Omental fat pad (tissue), 4 donors: Measurements from ENCODE around the gene RNF151. TPM values are rescaled to one million over a fixed set of nuclear protein-coding genes. Genes with fewer than 3 reads are reported as not detected.

Experiments
- ATAC-seq: fragments of 150-250 bp; one replicate; pipeline ENCODE4 v1.9.1; 2016; ENCODE audit warnings: mild to moderate bottlenecking, moderate library complexity; ENCODE audit not compliant: low FRiP score
- DNase-seq: peaks from one replicate; pipeline ENCODE4 v3.0.0-alpha.2; 2019; ENCODE audit warnings: low spot score
- total RNA-seq, 4 donors: library from RNA; depleted of rRNA; stranded (reverse); fragments of >200 nt; gene quantifications; one replicate each; pipeline ENCODE4 v1.1.0, GENCODE V29; 2016
- TF ChIP-seq, protein P1 (sequence below), 3 donors: fragments of 450-650 bp; IDR thresholded peaks; one replicate each; pipeline ENCODE4 v1.5.1; 2016 to 2017; ENCODE audit warnings: antibody characterized with exemption in 3 of 3, mild to moderate bottlenecking in 3 of 3, moderate library complexity in 2 of 3

The RNF151 gene
- total RNA-seq, 4 donors from 2014 or later, result not detected

DNA sequence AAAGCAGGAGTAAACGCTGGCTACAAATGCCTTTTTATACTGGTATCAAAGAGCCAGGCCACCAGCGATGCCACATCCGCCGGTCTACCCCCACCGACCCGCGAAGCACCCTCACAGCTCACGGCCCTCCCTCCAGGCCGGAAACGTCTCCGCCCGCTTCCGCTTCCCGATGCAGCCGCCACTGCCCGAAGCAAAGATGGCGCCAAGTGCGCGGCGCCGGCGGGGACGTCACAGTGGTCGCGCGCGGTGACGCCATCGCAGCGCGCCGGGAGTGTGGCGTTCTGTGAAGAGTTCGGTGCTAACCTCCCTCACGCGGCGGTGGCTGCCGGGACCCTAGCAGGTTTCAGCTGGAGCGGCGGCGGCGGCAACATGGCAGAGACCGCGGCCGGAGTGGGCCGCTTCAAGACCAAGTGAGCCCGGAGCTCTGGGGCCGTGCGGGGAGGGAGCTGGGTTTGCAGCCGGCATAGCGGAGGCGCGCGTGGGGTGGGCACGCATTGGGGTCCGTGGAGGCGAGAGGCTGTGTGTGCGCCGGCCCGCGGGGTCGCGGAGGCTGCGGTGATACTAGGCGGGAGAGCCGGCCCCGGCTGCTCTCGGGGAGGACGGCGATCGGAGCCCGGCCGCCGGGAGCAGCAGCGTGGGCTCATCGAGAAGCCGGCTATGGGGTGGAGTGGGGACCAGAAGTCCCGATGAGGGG is 5.3 kb downstream of the RNF151 start, which contains the start of gene TBL3:
Gene TBL3 (plus strand): TSS at position 258 of the 694 bp plus-strand sequence. CDS start 112 bp downstream, at position 370.
- ATAC-seq (peak; percentile 90), DNase-seq (peak; percentile 75)
- TF ChIP-seq, protein P1, sequence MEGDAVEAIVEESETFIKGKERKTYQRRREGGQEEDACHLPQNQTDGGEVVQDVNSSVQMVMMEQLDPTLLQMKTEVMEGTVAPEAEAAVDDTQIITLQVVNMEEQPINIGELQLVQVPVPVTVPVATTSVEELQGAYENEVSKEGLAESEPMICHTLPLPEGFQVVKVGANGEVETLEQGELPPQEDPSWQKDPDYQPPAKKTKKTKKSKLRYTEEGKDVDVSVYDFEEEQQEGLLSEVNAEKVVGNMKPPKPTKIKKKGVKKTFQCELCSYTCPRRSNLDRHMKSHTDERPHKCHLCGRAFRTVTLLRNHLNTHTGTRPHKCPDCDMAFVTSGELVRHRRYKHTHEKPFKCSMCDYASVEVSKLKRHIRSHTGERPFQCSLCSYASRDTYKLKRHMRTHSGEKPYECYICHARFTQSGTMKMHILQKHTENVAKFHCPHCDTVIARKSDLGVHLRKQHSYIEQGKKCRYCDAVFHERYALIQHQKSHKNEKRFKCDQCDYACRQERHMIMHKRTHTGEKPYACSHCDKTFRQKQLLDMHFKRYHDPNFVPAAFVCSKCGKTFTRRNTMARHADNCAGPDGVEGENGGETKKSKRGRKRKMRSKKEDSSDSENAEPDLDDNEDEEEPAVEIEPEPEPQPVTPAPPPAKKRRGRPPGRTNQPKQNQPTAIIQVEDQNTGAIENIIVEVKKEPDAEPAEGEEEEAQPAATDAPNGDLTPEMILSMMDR (IDR thresholded peaks at IDR 0.05), result no peak

DNA sequence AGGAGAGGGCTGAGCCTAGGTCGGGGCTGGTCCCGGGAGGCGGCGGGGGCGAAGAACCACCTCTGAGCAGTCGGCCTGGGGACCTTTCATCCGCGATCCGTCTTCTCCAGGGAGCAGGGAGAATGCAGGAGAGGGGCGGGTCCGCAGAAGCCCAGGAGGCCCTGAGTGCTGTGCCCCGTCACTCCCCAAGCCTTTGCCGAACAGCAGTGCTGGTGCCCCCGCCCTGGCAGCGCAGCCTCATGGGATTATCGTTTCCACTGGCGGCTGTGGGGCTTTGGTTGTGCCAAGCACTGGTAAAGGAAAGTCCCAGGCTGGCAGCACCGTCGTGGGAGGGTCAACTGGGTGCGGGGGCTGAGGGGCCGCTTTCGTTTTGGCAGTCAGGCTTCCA is 5.8 kb downstream of the RNF151 start:
- no peak for ATAC-seq
- DNase-seq, result no peak
- TF ChIP-seq, protein P1 (IDR thresholded peaks at IDR 0.05), result no peak

DNA sequence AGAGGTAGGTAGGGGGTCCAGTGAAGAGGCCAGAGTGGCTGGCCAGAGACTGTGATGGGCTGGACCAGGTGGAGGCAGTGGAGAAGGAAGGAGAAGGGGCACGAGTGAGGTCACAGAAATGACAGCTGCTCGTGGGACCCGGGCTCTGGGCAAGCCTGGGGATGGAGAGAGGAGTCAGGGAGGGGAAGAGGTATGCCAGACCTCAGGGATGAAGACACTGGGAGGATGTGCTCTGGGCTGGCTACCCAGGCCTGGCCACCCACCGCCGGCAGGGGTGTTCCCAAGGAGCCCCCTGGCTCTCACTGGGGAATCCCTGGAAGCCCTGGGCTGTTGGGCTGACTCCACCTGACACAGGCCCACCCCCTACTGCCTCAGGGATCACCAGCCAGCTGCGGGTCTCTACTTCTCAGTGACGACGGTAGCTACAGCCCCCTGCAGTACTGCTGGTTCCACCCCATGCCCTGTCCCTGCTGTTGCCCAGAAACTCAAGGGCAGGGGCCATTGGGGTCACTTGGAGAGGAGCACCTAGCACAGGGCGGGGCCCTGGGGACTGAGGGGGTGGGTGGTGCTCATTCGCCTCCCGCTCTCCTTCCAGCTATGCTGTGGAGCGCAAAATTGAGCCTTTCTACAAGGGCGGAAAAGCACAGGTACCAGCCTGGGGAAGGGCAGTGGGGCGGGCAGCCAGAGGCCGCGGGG is 7.0 kb downstream of the RNF151 start:
- TF ChIP-seq, protein P1 (IDR thresholded peaks at IDR 0.05), result no peak
- ATAC-seq, result no peak
- DNase-seq, result no peak

DNA sequence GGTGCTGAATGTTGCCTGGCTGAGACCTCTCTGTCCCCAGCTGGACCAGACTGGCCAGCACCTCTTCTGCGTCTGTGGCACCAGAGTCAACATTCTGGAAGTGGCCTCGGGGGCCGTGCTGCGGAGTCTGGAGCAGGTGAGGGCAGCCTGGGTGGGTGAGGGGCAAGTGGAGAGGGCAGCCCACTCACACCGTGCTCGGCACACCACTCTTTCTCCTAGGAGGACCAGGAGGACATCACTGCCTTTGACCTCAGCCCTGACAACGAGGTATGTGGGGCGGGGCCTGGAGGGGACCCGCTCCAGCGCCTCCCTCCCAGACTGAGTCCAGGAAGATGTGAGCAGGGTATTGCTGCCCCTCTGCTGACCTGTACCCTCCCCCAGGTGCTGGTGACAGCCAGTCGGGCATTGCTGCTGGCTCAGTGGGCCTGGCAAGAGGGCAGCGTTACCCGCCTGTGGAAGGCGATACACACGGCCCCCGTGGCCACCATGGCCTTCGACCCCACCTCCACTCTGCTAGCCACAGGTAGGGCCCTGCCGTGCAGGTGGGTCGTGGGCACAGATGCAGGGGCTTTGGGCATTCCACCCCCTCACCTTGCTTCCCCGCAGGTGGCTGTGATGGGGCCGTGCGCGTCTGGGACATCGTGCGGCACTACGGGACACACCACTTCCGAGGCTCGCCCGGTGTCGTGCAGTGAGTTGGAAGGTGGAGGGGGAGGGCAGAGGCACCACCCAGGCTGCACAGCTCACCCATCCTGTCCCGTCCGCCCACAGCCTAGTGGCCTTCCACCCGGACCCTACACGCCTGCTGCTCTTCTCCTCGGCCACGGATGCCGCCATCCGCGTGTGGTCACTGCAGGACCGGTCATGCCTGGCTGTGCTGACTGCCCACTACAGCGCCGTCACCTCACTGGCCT is 7.8 kb downstream of the RNF151 start:
- DNase-seq, result no peak
- TF ChIP-seq, protein P1 (IDR thresholded peaks at IDR 0.05), result no peak
- no peak for ATAC-seq

DNA sequence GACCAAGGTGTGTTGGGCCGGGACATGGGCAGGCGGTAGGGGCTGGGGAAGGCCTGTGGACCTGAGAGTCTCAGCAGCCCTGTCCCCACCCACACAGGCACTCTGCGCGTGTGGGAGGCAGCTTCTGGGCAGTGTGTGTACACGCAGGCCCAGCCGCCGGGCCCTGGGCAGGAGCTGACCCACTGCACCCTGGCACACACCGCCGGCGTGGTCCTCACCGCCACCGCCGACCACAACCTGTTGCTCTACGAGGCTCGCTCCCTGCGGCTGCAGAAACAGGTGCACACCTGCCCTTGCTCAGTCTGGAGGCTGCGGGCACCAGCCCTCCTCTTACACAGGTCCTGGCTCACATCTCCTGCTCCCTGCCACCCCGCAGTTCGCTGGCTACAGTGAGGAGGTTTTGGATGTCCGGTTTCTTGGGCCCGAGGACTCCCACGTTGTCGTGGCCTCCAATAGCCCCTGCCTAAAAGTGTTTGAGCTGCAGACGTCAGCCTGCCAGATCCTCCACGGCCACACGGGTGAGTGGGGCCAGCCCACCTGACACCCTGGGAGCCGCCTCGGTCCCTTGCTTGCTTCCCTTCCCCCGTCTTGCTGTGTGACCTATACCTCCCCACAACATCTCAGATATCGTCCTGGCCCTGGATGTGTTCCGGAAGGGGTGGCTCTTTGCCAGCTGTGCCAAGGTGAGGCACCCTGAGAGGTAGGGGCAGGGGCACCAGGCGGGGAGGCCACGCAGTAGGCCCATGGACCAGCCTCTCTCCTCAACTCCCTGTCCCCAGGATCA is 9.0 kb downstream of the RNF151 start:
- TF ChIP-seq, protein P1 (IDR thresholded peaks at IDR 0.05), result no peak
- no peak for DNase-seq
- ATAC-seq, result no peak

DNA sequence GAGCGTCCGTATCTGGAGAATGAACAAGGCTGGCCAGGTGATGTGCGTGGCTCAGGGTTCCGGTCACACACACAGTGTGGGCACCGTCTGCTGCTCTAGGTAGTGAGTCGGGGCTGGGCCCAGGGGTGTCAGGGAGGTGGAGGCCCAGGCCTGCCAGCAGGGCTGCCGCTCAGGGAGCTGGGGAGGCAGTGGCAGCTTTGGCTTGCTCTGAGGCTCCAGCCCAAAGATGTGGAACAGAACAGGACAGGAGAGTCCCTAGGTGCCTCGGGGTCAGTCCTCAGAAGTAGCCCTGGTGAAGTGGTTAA is 9.5 kb downstream of the RNF151 start:
- ATAC-seq (no peak), DNase-seq (no peak)
- TF ChIP-seq, protein P1 (IDR thresholded peaks at IDR 0.05), result no peak
